Activated B cell treated with CpG ODN at 0.5 μM for 24 hours (primary cell): Measurements from ENCODE around the gene KCNQ1OT1. TPM values are rescaled to one million over a fixed set of nuclear protein-coding genes. Genes with fewer than 3 reads are reported as not detected.

ENCODE experiments used
- ATAC-seq: fragments of 200-7000 bp; cut with Tn5 transposase; one replicate; pipeline ENCODE4 v1.10.0; 2021; ENCODE audit warnings: low read depth, mild to moderate bottlenecking, moderate library complexity
- CTCF ChIA-PET: fragments of 350-600 bp; sonication (Branson Sonifier 250); formaldehyde crosslinking; loops from one replicate; lab custom pipeline; 2021; ENCODE audit warnings: antibody characterized with exemption; lab: Charles Lee
- POLR2A ChIA-PET: fragments of 350-600 bp; sonication (Branson Sonifier 250); formaldehyde crosslinking; loops from one replicate; lab custom pipeline; 2021; ENCODE audit warnings: antibody characterized with exemption; lab: Charles Lee
- DNase-seq: peaks from one replicate; pipeline ENCODE4 v3.0.0; 2022
- H3K27ac Mint-ChIP-seq: one replicate; pipeline ENCODE4 v1.8.0; 2020; ENCODE audit warnings: mixed read lengths
- H3K27me3 Mint-ChIP-seq: one replicate; pipeline ENCODE4 v1.8.0; 2021; ENCODE audit warnings: mixed read lengths
- H3K36me3 Mint-ChIP-seq: one replicate; pipeline ENCODE4 v1.8.0; 2021; ENCODE audit warnings: low read depth, mixed read lengths
- H3K4me1 Mint-ChIP-seq: one replicate; pipeline ENCODE4 v1.8.0; 2021; ENCODE audit warnings: mixed read lengths
- H3K4me3 Mint-ChIP-seq: one replicate; pipeline ENCODE4 v1.8.0; 2020; ENCODE audit warnings: mild to moderate bottlenecking, mixed read lengths
- H3K9me3 Mint-ChIP-seq: one replicate; pipeline ENCODE4 v1.8.0; 2020; ENCODE audit warnings: mixed read lengths
- intact Hi-C: fragments of 100-400 bp; cut with micrococcal nuclease; formaldehyde crosslinking; loops from one replicate; pipeline ENCODE4 v1.15.1; 2024
- total RNA-seq: library from RNA; stranded (reverse); gene quantifications from 2 replicates; pipeline ENCODE4 v1.2.3, GENCODE V29; 2022
- TF ChIP-seq, protein P1 (sequence below): fragments of 200-600 bp; IDR thresholded peaks from one replicate; pipeline ENCODE4 v1.8.0; 2022; ENCODE audit warnings: antibody characterized with exemption, mild to moderate bottlenecking

Gene KCNQ1OT1
- total RNA-seq, 1 donor from 2014 or later, result 1.2 TPM

DNA sequence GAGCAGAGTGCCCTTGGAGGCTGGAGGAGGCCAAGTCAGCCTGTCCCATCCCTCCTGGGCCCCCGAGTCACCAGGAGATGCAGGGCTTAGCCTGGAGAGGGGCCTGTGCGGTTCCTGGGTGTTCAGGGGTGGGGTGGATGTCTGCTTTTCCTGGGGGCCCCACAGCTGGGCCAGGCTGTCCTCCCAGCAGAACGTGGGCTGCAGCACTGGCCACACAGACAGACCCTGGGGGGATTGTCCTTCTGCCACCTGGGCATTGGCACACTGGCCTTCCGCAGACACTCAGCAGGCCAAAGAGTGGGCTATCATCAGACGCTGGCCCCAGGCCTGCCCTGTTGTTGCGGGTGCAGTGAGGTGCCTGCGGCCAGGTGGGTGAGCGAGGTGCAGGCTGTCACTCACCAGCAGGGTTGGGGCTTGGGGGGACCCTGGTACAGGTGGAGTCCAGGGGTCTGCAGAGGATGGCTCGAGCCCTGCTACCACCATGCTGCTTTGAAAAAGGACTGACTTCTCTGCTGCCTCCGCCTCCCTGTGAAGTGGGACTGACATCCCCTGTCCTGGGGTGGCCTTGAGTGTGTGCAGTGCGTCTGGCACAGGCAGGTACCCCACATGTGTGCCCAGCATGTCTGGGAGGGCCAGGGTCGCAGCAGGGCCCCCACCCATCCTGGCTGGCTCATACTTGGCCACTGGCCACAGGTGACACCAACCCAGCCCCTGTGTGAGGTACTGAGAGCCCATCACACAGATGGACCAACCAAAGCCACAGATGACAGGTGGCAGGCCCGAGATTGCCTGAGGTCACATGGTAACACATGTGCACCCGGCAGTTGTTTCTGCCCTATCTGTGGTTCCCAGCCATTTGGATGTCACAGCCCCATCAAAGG, 39.0 kb upstream of the KCNQ1OT1 start:
- Mint-ChIP-seq H3K36me3 (no peaks in the 10 kb centered on the region), H3K4me1 (no peaks in the 10 kb centered on the region), H3K9me3 (no peaks in the 10 kb centered on the region), H3K4me3 (no peak overlapping the region), H3K27ac (no peak overlapping the region), H3K27me3 (no peaks in the 10 kb centered on the region)
- DNase-seq (no peak), ATAC-seq (no peak)
- intact Hi-C loops, result no loop called here
- TF ChIP-seq, protein P1, sequence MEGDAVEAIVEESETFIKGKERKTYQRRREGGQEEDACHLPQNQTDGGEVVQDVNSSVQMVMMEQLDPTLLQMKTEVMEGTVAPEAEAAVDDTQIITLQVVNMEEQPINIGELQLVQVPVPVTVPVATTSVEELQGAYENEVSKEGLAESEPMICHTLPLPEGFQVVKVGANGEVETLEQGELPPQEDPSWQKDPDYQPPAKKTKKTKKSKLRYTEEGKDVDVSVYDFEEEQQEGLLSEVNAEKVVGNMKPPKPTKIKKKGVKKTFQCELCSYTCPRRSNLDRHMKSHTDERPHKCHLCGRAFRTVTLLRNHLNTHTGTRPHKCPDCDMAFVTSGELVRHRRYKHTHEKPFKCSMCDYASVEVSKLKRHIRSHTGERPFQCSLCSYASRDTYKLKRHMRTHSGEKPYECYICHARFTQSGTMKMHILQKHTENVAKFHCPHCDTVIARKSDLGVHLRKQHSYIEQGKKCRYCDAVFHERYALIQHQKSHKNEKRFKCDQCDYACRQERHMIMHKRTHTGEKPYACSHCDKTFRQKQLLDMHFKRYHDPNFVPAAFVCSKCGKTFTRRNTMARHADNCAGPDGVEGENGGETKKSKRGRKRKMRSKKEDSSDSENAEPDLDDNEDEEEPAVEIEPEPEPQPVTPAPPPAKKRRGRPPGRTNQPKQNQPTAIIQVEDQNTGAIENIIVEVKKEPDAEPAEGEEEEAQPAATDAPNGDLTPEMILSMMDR, result no peak
- CTCF ChIA-PET, result no interaction called here
- POLR2A ChIA-PET, result no interaction called here

DNA sequence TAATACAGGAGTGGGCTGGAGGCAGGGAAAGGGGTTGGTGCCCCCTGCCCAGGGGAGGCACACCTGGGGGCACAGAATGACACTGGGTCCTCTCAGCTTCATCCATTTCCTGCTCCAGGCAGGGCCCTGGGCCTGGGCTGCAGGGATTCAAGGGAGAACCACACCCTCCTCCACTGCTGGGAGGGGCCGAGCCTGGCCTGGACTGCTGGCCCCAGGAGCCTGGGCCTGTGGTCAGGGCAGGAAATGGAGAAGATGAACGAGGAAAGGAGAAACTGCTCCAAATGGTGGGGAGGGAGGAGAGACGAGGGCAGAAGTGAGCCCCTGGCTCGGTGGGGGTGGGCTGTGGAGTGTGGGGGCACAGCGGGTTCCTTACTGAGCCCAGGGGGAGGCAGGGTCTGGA, 38.1 kb upstream of the KCNQ1OT1 start:
- Mint-ChIP-seq H3K27ac (no peak overlapping the region), H3K27me3 (no peaks in the 10 kb centered on the region), H3K36me3 (no peaks in the 10 kb centered on the region), H3K9me3 (no peaks in the 10 kb centered on the region), H3K4me1 (no peaks in the 10 kb centered on the region), H3K4me3 (no peak overlapping the region)
- intact Hi-C loops, result no loop called here
- ChIA-PET CTCF (no interaction called here), POLR2A (no interaction called here)
- TF ChIP-seq, protein P1, result no peak
- ATAC-seq (no peak), DNase-seq (no peak)

DNA sequence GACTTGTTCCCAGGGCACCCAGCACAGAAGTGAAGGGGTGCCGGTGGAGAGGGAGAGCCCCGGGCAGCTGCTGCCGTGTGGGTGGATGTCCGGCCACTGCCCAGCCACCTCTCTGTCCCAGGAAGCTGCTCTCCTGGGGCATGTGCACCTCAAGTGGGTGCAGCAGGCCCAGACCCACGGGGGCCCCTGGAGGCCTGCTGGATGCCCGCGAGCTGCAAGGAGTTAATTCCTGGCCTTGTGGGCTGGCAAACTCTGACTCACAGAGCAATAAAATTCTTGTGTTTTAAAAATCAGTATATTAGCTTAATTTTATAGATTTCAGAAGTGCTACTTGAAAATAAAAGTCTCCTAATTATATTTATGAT, 37.4 kb upstream of the KCNQ1OT1 start:
- no peaks in the 10 kb centered on the region for H3K36me3 Mint-ChIP-seq
- H3K27me3 Mint-ChIP-seq, result no peaks in the 10 kb centered on the region
- ATAC-seq, result no peak

DNA sequence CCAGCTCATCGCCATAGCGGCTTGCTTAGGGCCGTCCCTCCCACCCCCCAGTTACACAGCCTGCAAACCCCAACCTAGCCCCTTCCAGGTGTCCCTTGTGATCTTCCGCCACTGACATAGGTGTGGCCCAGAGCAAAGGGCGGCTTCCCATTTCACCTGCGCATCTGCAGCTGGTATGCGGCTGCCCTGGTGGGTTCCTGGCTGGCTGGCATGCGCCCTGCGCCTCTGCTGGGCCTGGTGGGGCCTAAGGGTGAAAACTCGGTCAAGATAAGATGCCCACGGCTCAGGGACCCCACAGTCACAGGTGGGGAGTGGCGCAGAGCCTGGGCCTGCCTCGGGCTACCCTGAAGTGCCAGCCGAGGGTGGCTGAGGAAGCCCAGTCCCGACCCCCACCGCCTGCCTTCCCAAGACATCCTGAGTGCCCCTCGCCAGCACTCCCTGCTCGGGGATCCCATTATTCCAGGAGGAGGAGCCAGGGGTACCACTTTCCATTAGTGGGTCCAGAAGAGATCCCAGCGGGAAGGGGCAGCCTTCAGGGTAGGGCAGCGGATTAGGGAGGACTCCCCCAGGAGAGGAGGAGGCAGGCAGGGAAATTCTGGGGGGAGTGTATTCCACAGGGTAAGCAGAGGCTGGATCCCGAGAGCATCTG, 36.9 kb upstream of the KCNQ1OT1 start:
- Mint-ChIP-seq H3K36me3 (no peaks in the 10 kb centered on the region), H3K27ac (no peak overlapping the region), H3K27me3 (no peaks in the 10 kb centered on the region), H3K4me3 (no peak overlapping the region), H3K9me3 (no peaks in the 10 kb centered on the region), H3K4me1 (no peaks in the 10 kb centered on the region)
- DNase-seq (no peak), ATAC-seq (no peak)
- ChIA-PET CTCF (no interaction called here), POLR2A (no interaction called here)
- TF ChIP-seq, protein P1, result no peak
- intact Hi-C loops, result no loop called here

More for the DNA sequence above, 37.4 kb upstream of the KCNQ1OT1 start:
- no peak for DNase-seq
- Mint-ChIP-seq H3K9me3 (no peaks in the 10 kb centered on the region), H3K4me1 (no peaks in the 10 kb centered on the region), H3K4me3 (no peak overlapping the region), H3K27ac (no peak overlapping the region)
- TF ChIP-seq, protein P1, result no peak
- ChIA-PET POLR2A (no interaction called here), CTCF (no interaction called here)
- intact Hi-C loops, result no loop called here

DNA sequence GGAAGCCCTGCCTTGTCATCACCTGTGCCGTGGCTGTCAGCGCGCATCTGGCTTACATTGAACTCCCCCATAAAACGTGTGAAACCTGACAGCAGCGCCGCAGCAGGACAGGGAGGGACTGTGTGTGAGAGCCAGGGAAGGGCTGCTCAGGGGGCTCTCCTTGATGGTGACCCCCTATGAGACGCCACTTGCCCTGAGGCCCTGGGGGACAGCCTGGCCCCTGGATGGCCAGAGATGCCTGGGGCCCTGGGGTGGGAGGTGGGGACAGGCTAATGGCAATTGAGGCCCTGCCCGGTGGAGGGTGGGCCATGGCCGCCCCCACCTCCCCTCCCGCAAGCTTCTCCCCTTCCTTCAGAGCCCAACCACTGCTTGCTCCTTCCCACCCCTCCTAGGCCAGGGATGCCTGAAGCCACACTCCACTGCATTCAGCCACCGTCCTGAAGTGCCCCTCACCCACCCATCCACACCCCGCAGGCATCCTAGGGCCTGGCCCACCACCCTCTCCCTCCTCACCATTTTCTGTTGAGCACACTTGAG, 35.3 kb upstream of the KCNQ1OT1 start:
- POLR2A ChIA-PET, result no interaction called here
- Mint-ChIP-seq H3K9me3 (no peaks in the 10 kb centered on the region), H3K27ac (no peak overlapping the region), H3K36me3 (no peaks in the 10 kb centered on the region), H3K27me3 (no peaks in the 10 kb centered on the region), H3K4me3 (no peak overlapping the region), H3K4me1 (no peaks in the 10 kb centered on the region)
- TF ChIP-seq, protein P1, result no peak
- intact Hi-C loops, result no loop called here
- ATAC-seq (no peak), DNase-seq (no peak)
- CTCF ChIA-PET, result no interaction called here
